Measurements from ENCODE around the gene CYP2S1.

The CYP2S1 gene

DNA sequence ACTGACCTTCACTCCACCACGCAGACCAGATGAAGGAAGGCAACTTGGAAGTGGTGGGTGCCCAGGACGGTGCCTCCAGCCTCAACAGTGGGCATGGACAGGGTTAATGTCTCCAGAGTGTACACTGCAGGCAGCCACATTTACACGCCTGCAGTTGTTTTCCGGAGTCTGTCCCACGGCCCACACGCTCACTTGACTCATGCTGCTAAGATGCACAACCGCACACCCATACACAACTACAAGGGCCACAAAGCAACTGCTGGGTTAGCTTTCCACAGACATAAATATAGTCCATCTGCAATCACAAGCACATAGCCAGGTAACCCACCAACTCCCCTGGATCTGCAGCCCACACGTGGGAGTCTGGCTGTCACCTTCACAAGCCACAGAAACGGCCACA is 13.4 kb downstream of the CYP2S1 start:
- H3K4me3 ChIP-seq (ENCODE audit: low read length) = no peak overlapping the region
- H3K36me3 ChIP-seq (ENCODE audit: insufficient read depth, low read length) = no peaks in the 10 kb centered on the region
- no peak overlapping the region for H2AFZ ChIP-seq (ENCODE audit: low read depth, low read length)
- no peaks in the 10 kb centered on the region for H3K9me3 ChIP-seq (ENCODE audit: low read length)
- H3K4me1 ChIP-seq (ENCODE audit: insufficient read depth, low read length) = no peaks in the 10 kb centered on the region
- peaks cover 2% of the 10 kb centered on the region for H3K27me3 ChIP-seq (ENCODE audit: insufficient read depth, low read length)

- Histone ChIP-seq H3K4me1 (ENCODE audit: insufficient read depth, low read length) (no peaks in the 10 kb centered on the region), H3K27me3 (ENCODE audit: insufficient read depth, low read length) (peaks cover 2% of the 10 kb centered on the region), H3K9me3 (ENCODE audit: low read length) (no peaks in the 10 kb centered on the region), H3K4me3 (ENCODE audit: low read length) (no peak overlapping the region), H3K36me3 (ENCODE audit: insufficient read depth, low read length) (no peaks in the 10 kb centered on the region), H2AFZ (ENCODE audit: low read depth, low read length) (no peak overlapping the region)
Measured at GRCh38 chr19:41206926-41207750, 14.1 kb downstream of the CYP2S1 start.

DNA sequence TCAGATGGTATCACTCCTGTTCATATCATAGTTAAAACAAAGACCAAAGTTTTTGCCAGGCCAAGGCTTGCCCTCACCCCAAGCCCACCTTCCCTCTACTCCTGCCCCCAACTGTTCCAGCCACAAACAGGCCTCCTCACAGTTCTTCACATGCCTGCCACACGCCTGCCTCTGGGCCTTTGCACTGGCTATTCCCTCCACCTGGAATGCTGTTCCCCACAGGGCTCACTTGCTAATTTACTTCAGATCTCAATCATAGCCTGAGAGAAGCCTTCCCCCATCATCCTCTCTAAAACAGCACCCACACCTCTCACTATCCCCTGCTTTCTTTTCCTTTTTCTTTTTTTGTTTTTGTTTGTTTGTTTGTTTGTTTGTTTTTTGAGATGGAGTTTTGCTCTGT is 21.1 kb downstream of the CYP2S1 start:
- Histone ChIP-seq H2AFZ (ENCODE audit: low read depth, low read length) (no peak overlapping the region), H3K4me1 (ENCODE audit: insufficient read depth, low read length) (peaks cover 4% of the 10 kb centered on the region), H3K27me3 (ENCODE audit: insufficient read depth, low read length) (no peaks in the 10 kb centered on the region), H3K9me3 (ENCODE audit: low read length) (no peaks in the 10 kb centered on the region), H3K36me3 (ENCODE audit: insufficient read depth, low read length) (no peaks in the 10 kb centered on the region), H3K4me3 (ENCODE audit: low read length) (no peak overlapping the region)

DNA sequence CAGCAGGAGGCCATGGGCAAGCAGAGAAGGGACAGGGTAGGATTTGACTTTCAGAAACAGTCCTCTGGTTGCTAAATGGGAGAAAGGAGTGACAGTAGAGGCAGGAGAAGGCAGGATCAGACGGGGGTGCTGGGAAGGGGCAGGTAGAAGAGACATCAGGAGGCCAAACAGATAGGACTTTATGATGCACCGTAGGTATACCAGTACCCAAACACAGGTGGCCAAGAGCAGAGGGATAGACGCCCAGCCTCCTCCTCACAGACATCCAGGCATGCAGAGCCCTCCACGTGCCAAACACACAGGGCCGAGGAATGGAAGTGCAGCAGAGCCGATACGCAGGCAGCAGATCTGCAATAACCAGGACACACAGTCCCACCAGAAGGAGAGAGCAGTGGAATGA is 24.7 kb downstream of the CYP2S1 start:
- no peak overlapping the region for H3K4me3 ChIP-seq (ENCODE audit: low read length)

GRCh38 chr19:41218249-41218614 is 25.2 kb downstream of the CYP2S1 start:
- Histone ChIP-seq H3K36me3 (ENCODE audit: insufficient read depth, low read length) (no peaks in the 10 kb centered on the region), H2AFZ (ENCODE audit: low read depth, low read length) (no peak overlapping the region), H3K9me3 (ENCODE audit: low read length) (peaks cover 2% of the 10 kb centered on the region), H3K27me3 (ENCODE audit: insufficient read depth, low read length) (no peaks in the 10 kb centered on the region), H3K4me3 (ENCODE audit: low read length) (peak overlapping the region; percentile 53), H3K4me1 (ENCODE audit: insufficient read depth, low read length) (peaks cover 22% of the 10 kb centered on the region)

More for the DNA sequence above, 24.7 kb downstream of the CYP2S1 start:
- Histone ChIP-seq H3K27me3 (ENCODE audit: insufficient read depth, low read length) (no peaks in the 10 kb centered on the region), H3K36me3 (ENCODE audit: insufficient read depth, low read length) (no peaks in the 10 kb centered on the region), H3K4me1 (ENCODE audit: insufficient read depth, low read length) (peaks cover 19% of the 10 kb centered on the region), H2AFZ (ENCODE audit: low read depth, low read length) (no peak overlapping the region), H3K9me3 (ENCODE audit: low read length) (peaks cover 2% of the 10 kb centered on the region)

- Histone ChIP-seq H3K36me3 (ENCODE audit: insufficient read depth, low read length) (no peaks in the 10 kb centered on the region), H3K27me3 (ENCODE audit: insufficient read depth, low read length) (no peaks in the 10 kb centered on the region), H3K4me3 (ENCODE audit: low read length) (peak within 1 kb of the TSS; percentile 53), H3K9me3 (ENCODE audit: low read length) (peaks cover 2% of the 10 kb centered on the region), H3K4me1 (ENCODE audit: insufficient read depth, low read length) (peaks cover 28% of the 10 kb centered on the region), H2AFZ (ENCODE audit: low read depth, low read length) (peak within 1 kb of the TSS; percentile 58)
Measured at GRCh38 chr19:41218615-41219507, 25.8 kb downstream of the CYP2S1 start, which contains the start of gene AXL. TSS of gene AXL (plus strand) at chr19:41219223. CDS start at chr19:41219393, 170 bp downstream.

DNA sequence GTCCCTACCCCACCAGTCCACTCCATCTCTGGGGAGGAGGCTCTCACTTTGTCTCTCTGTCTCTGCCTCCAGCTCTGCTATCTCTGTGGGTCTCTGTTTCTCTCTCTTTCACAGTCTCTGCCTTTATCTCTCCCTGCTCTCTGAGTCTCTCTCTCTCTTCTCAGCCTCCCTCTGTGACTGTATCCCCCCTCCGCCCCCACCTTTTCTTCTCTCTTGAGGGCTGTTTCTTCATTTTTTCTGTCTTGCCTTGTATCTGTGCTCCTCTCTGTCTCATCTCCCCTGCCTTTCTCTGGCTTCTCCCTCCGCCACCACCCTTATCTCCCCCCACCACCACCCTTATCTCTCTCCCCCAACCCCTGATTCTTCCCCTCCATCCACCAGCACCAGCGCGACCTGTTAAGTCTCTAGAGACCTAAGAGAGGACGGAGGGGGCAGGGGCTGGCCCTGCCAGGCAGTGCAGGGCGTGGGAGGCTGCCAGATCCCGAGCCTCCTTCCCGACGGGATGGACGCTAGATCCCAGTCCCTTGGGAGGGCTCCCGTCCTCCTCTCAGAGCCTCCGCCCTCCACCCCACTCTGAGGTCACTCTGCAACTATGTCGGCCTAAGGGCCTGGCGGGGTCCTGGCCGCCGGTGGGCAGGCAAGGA is 27.0 kb downstream of the CYP2S1 start:
- peak overlapping the region; percentile 53 for H3K4me3 ChIP-seq (ENCODE audit: low read length)
- H3K27me3 ChIP-seq (ENCODE audit: insufficient read depth, low read length) = no peaks in the 10 kb centered on the region
- no peaks in the 10 kb centered on the region for H3K36me3 ChIP-seq (ENCODE audit: insufficient read depth, low read length)
- peaks cover 31% of the 10 kb centered on the region for H3K4me1 ChIP-seq (ENCODE audit: insufficient read depth, low read length)
- H3K9me3 ChIP-seq (ENCODE audit: low read length) = peaks cover 2% of the 10 kb centered on the region
- peak overlapping the region; percentile 58 for H2AFZ ChIP-seq (ENCODE audit: low read depth, low read length)

- Histone ChIP-seq H3K4me3 (ENCODE audit: low read length) (no peak overlapping the region), H3K9me3 (ENCODE audit: low read length) (peaks cover 2% of the 10 kb centered on the region), H3K4me1 (ENCODE audit: insufficient read depth, low read length) (peaks cover 38% of the 10 kb centered on the region), H3K27me3 (ENCODE audit: insufficient read depth, low read length) (no peaks in the 10 kb centered on the region), H3K36me3 (ENCODE audit: insufficient read depth, low read length) (no peaks in the 10 kb centered on the region), H2AFZ (ENCODE audit: low read depth, low read length) (no peak overlapping the region)
Measured at GRCh38 chr19:41220811-41221210, 27.8 kb downstream of the CYP2S1 start.

DNA sequence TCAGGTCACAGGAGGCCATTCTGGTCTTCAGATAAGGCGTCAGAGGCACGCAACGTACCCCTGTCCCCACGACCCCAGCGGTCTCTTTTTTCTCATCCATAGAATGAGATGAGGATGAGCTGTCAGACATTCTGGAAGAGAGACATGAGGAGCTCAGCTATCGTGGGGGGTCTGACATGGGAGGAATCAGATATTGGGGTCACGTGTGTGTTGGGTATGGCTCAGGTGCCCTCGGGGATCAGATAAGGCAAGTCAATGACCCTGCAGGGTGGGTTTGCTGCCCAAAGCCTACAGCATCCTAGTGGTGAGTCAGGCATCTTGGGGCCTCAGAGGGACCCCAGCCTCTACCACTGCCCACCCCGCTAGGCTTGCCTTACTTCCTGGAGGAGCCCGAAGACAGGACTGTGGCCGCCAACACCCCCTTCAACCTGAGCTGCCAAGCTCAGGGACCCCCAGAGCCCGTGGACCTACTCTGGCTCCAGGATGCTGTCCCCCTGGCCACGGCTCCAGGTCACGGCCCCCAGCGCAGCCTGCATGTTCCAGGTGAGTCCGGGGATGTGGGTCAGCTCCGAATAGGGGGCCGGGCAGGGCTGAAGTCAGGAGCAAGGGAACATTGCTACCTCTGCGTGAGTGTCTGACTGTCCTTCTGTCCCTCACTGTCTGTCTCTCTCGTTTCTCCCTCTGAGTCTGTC is 28.6 kb downstream of the CYP2S1 start:
- H3K27me3 ChIP-seq (ENCODE audit: insufficient read depth, low read length) = no peaks in the 10 kb centered on the region
- no peak overlapping the region for H3K4me3 ChIP-seq (ENCODE audit: low read length)
- peaks cover 46% of the 10 kb centered on the region for H3K4me1 ChIP-seq (ENCODE audit: insufficient read depth, low read length)
- H3K36me3 ChIP-seq (ENCODE audit: insufficient read depth, low read length) = no peaks in the 10 kb centered on the region
- no peak overlapping the region for H2AFZ ChIP-seq (ENCODE audit: low read depth, low read length)
- peaks cover 2% of the 10 kb centered on the region for H3K9me3 ChIP-seq (ENCODE audit: low read length)

DNA sequence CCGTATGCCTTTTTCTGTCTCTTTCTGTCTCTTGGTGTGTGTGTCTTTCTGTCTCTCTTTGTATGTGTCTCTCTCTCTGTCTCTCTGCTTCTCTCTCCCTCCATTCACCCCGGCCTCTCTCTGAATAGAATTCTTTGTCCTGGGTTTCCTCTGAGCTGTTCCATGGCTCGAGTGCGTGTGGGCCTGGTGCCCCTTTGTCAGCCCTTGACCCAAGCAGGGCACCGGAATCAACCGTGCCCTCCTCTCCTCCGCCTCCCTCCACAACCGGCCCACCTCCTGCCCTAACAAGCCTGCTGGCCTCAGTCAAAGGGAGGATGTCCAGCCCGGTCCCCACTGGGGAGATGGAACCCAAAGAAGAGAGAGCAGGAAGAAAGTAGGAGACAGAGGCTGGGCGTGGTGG is 29.2 kb downstream of the CYP2S1 start:
- H3K4me3 ChIP-seq (ENCODE audit: low read length) = no peak overlapping the region
- peaks cover 2% of the 10 kb centered on the region for H3K9me3 ChIP-seq (ENCODE audit: low read length)
- H3K27me3 ChIP-seq (ENCODE audit: insufficient read depth, low read length) = no peaks in the 10 kb centered on the region
- no peak overlapping the region for H2AFZ ChIP-seq (ENCODE audit: low read depth, low read length)
- peaks cover 48% of the 10 kb centered on the region for H3K4me1 ChIP-seq (ENCODE audit: insufficient read depth, low read length)
- no peaks in the 10 kb centered on the region for H3K36me3 ChIP-seq (ENCODE audit: insufficient read depth, low read length)

- Histone ChIP-seq H3K27me3 (ENCODE audit: insufficient read depth, low read length) (no peaks in the 10 kb centered on the region), H2AFZ (ENCODE audit: low read depth, low read length) (no peak overlapping the region), H3K36me3 (ENCODE audit: insufficient read depth, low read length) (no peaks in the 10 kb centered on the region), H3K4me3 (ENCODE audit: low read length) (no peak overlapping the region), H3K9me3 (ENCODE audit: low read length) (peaks cover 2% of the 10 kb centered on the region), H3K4me1 (ENCODE audit: insufficient read depth, low read length) (peaks cover 43% of the 10 kb centered on the region)
Measured at GRCh38 chr19:41223431-41224234, 30.6 kb downstream of the CYP2S1 start.

DNA sequence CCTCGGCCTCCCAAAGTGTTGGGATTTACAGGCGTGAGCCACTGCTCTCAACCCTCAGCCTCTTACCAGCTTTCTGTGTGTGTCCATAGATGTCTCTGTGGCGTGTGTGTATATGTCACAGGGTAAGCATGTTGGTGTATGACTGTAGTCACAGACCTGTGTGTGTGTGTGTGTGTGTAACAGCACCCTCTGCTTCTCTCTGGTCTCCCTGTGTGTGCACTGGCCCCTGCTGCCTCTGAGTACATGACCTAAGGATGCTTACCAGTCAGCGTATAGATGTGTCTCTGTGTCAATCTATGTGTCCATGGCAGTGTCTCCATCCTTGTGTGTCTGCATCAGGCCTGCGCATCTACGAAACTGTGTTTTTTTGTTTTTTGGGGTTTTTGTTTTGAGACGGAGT is 31.6 kb downstream of the CYP2S1 start:
- Histone ChIP-seq H3K36me3 (ENCODE audit: insufficient read depth, low read length) (no peaks in the 10 kb centered on the region), H2AFZ (ENCODE audit: low read depth, low read length) (no peak overlapping the region), H3K27me3 (ENCODE audit: insufficient read depth, low read length) (no peaks in the 10 kb centered on the region), H3K4me3 (ENCODE audit: low read length) (no peak overlapping the region), H3K4me1 (ENCODE audit: insufficient read depth, low read length) (peaks cover 43% of the 10 kb centered on the region), H3K9me3 (ENCODE audit: low read length) (peaks cover 2% of the 10 kb centered on the region)
